Astrocyte (in vitro differentiated cells and primary cell): ENCODE measurements around the gene EPB41. TPM values are rescaled to one million over a fixed set of nuclear protein-coding genes. Genes with fewer than 3 reads are reported as not detected.

Source experiments
- DNase-seq: peaks from one replicate; pipeline ENCODE4 v3.0.0-alpha.2; 2010; ENCODE audit warnings: low read depth
- FAIRE-seq: peaks from 2 replicates; lab custom pipeline; 2011; peaks lifted over from hg19 to GRCh38; lab: Jason Lieb, UNC
- H2AFZ ChIP-seq: 2 replicates; pipeline ENCODE4 v1.6.0; 2012; ENCODE audit warnings: low read depth, low read length, inconsistent platforms
- H3K27ac ChIP-seq: 2 replicates; pipeline ENCODE4 v1.5.1; 2011; ENCODE audit warnings: low read depth, low read length, inconsistent platforms
- H3K27me3 ChIP-seq: 2 replicates; pipeline ENCODE4 v1.6.0; 2011; ENCODE audit warnings: low read length, inconsistent platforms; ENCODE audit not compliant: insufficient read depth
- H3K36me3 ChIP-seq: 2 replicates; pipeline ENCODE4 v1.5.1; 2011; ENCODE audit warnings: low read length, inconsistent platforms; ENCODE audit not compliant: insufficient read depth
- H3K4me1 ChIP-seq: 2 replicates; pipeline ENCODE4 v1.5.1; 2011; ENCODE audit warnings: low read length, inconsistent platforms; ENCODE audit not compliant: insufficient read depth
- H3K4me2 ChIP-seq: 2 replicates; pipeline ENCODE4 v1.6.0; 2012; ENCODE audit warnings: low read length, inconsistent platforms
- H3K4me3 ChIP-seq: 2 replicates; pipeline ENCODE4 v1.5.1; 2011; ENCODE audit warnings: low read depth, mild to moderate bottlenecking, low read length, inconsistent platforms; ENCODE audit not compliant: insufficient read depth
- H3K79me2 ChIP-seq: 2 replicates; pipeline ENCODE4 v1.6.0; 2012; ENCODE audit warnings: mild to moderate bottlenecking, low read length, inconsistent platforms; ENCODE audit not compliant: insufficient read depth
- H3K9ac ChIP-seq: 2 replicates; pipeline ENCODE4 v1.6.0; 2012; ENCODE audit warnings: mild to moderate bottlenecking, low read length, inconsistent platforms
- H3K9me3 ChIP-seq: 2 replicates; pipeline ENCODE4 v1.5.1; 2012; ENCODE audit warnings: low read depth, mild to moderate bottlenecking, low read length, inconsistent platforms; ENCODE audit not compliant: insufficient read depth
- H4K20me1 ChIP-seq: 2 replicates; pipeline ENCODE4 v1.6.0; 2012; ENCODE audit warnings: low read length, inconsistent platforms; ENCODE audit not compliant: insufficient read depth
- H3K27ac Mint-ChIP-seq: one replicate; pipeline ENCODE4 v1.8.0; 2021; ENCODE audit warnings: mild to moderate bottlenecking, mixed read lengths; ENCODE audit not compliant: unreplicated experiment
- H3K27me3 Mint-ChIP-seq: one replicate; pipeline ENCODE4 v1.8.0; 2021; ENCODE audit warnings: low read depth, mixed read lengths; ENCODE audit not compliant: unreplicated experiment
- H3K36me3 Mint-ChIP-seq: one replicate; pipeline ENCODE4 v1.8.0; 2021; ENCODE audit warnings: low read depth, mixed read lengths; ENCODE audit not compliant: unreplicated experiment
- H3K4me1 Mint-ChIP-seq: one replicate; pipeline ENCODE4 v1.8.0; 2021; ENCODE audit warnings: low read depth, mixed read lengths; ENCODE audit not compliant: unreplicated experiment
- H3K4me3 Mint-ChIP-seq: one replicate; pipeline ENCODE4 v1.8.0; 2021; ENCODE audit warnings: mild to moderate bottlenecking, moderate library complexity, mixed read lengths; ENCODE audit not compliant: unreplicated experiment
- H3K9me3 Mint-ChIP-seq: one replicate; pipeline ENCODE4 v1.8.0; 2021; ENCODE audit warnings: mild to moderate bottlenecking, mixed read lengths; ENCODE audit not compliant: unreplicated experiment
- CTCF ChIP-seq: IDR thresholded peaks from 2 replicates; pipeline ENCODE4 v1.5.1; 2011; ENCODE audit warnings: low read depth, mild to moderate bottlenecking, inconsistent platforms, low read length, moderate library complexity; ENCODE audit not compliant: insufficient read depth
- EZH2 ChIP-seq: IDR thresholded peaks from 2 replicates; pipeline ENCODE4 v1.6.1; 2012; ENCODE audit warnings: mild to moderate bottlenecking, low read length, inconsistent platforms; ENCODE audit not compliant: insufficient read depth
- total RNA-seq: library from RNA; stranded (reverse); gene quantifications from 2 replicates; pipeline ENCODE4 v1.2.1, GENCODE V29; 2021

EPB41 gene
- total RNA-seq, 1 donor from 2014 or later: 13.9 TPM

- FAIRE-seq (no peak), DNase-seq (no peak)
- H3K9me3 Mint-ChIP-seq: no peaks in the 10 kb centered on the region
Observed at GRCh38 chr1:29017235-29017634, 102.9 kb downstream of the EPB41 start.

GRCh38 chr1:29017975-29018712 is 103.8 kb downstream of the EPB41 start:
- H3K9me3 Mint-ChIP-seq: no peaks in the 10 kb centered on the region
- TF ChIP-seq CTCF (no peak), EZH2 (no peak)
- no peaks in the 10 kb centered on the region for H3K27me3 ChIP-seq
- no peak overlapping the region for H2AFZ ChIP-seq
- no peaks in the 10 kb centered on the region for H4K20me1 ChIP-seq
- H3K9me3 ChIP-seq: no peaks in the 10 kb centered on the region
- no peak overlapping the region for H3K27ac ChIP-seq
- H3K4me3 ChIP-seq: no peak overlapping the region
- H3K4me1 ChIP-seq: no peaks in the 10 kb centered on the region
- FAIRE-seq (no peak), DNase-seq (no peak)
- H3K36me3 Mint-ChIP-seq: no peaks in the 10 kb centered on the region
- no peaks in the 10 kb centered on the region for H3K36me3 ChIP-seq
- no peaks in the 10 kb centered on the region for H3K27me3 Mint-ChIP-seq
- H3K4me2 ChIP-seq: no peak overlapping the region
- no peaks in the 10 kb centered on the region for H3K79me2 ChIP-seq
- H3K9ac ChIP-seq: no peak overlapping the region
- no peak overlapping the region for H3K4me3 Mint-ChIP-seq
- H3K27ac Mint-ChIP-seq: no peak overlapping the region
- no peaks in the 10 kb centered on the region for H3K4me1 Mint-ChIP-seq

More at GRCh38 chr1:29017235-29017634, 102.9 kb downstream of the EPB41 start:
- no peak for TF ChIP-seq EZH2
- no peak for TF ChIP-seq CTCF
- H2AFZ ChIP-seq: no peak overlapping the region
- H3K4me3 ChIP-seq: no peak overlapping the region
- Mint-ChIP-seq H3K4me1 (peaks cover 4% of the 10 kb centered on the region), H3K27ac (no peak overlapping the region), H3K27me3 (no peaks in the 10 kb centered on the region), H3K4me3 (no peak overlapping the region), H3K36me3 (no peaks in the 10 kb centered on the region)
- H3K4me2 ChIP-seq: no peak overlapping the region
- H3K36me3 ChIP-seq: no peaks in the 10 kb centered on the region
- no peak overlapping the region for H3K27ac ChIP-seq
- no peak overlapping the region for H3K9ac ChIP-seq
- no peaks in the 10 kb centered on the region for H3K9me3 ChIP-seq
- H3K79me2 ChIP-seq: no peaks in the 10 kb centered on the region
- no peaks in the 10 kb centered on the region for H3K4me1 ChIP-seq
- no peaks in the 10 kb centered on the region for H4K20me1 ChIP-seq
- H3K27me3 ChIP-seq: no peaks in the 10 kb centered on the region

- no peak overlapping the region for H3K27ac Mint-ChIP-seq
- DNase-seq: no peak
- no peaks in the 10 kb centered on the region for H3K36me3 Mint-ChIP-seq
- H3K27ac ChIP-seq: no peak overlapping the region
- H3K79me2 ChIP-seq: no peaks in the 10 kb centered on the region
- no peak overlapping the region for H3K4me2 ChIP-seq
- H3K4me3 ChIP-seq: no peak overlapping the region
- no peak overlapping the region for H2AFZ ChIP-seq
- H3K9me3 Mint-ChIP-seq: no peaks in the 10 kb centered on the region
- no peaks in the 10 kb centered on the region for H3K4me1 Mint-ChIP-seq
- H3K9ac ChIP-seq: no peak overlapping the region
- TF ChIP-seq EZH2 (no peak), CTCF (no peak)
- no peak for FAIRE-seq
- H3K36me3 ChIP-seq: no peaks in the 10 kb centered on the region
- no peaks in the 10 kb centered on the region for H3K27me3 Mint-ChIP-seq
- H3K4me1 ChIP-seq: no peaks in the 10 kb centered on the region
- H3K27me3 ChIP-seq: no peaks in the 10 kb centered on the region
- H3K9me3 ChIP-seq: no peaks in the 10 kb centered on the region
- no peaks in the 10 kb centered on the region for H4K20me1 ChIP-seq
- H3K4me3 Mint-ChIP-seq: no peak overlapping the region
Observed at GRCh38 chr1:29022620-29023019, 108.3 kb downstream of the EPB41 start.
